Transverse colon (tissue), 4 donors: ENCODE measurements around the gene CHST11. TPM values are rescaled to one million over a fixed set of nuclear protein-coding genes. Genes with fewer than 3 reads are reported as not detected.

Experiments used
- DNase-seq: peaks from one replicate; pipeline ENCODE4 v3.0.0-alpha.2; 2019
- H3K27ac ChIP-seq, 4 donors: fragments of 200-600 bp; sonication (generic); 2 replicates each; pipeline ENCODE4 v1.5.1; 2016 to 2018; ENCODE audit warnings: inconsistent platforms in 4 of 4
- H3K27me3 ChIP-seq: fragments of 200-600 bp; sonication (generic); 2 replicates; pipeline ENCODE4 v1.5.1; 2017; ENCODE audit warnings: inconsistent platforms
- H3K36me3 ChIP-seq, 4 donors: fragments of 200-600 bp; sonication (generic); 2 replicates each; pipeline ENCODE4 v1.5.1; 2017 to 2019; ENCODE audit warnings: inconsistent platforms in 4 of 4
- H3K4me1 ChIP-seq, 4 donors: fragments of 200-600 bp; sonication (generic); 2 replicates each; pipeline ENCODE4 v1.5.1; 2017 to 2020; ENCODE audit warnings: inconsistent platforms in 4 of 4
- H3K4me3 ChIP-seq, 4 donors: fragments of 200-600 bp; sonication (generic); 1 replicate in 1 of 4; 2 replicates in 3 of 4; pipeline versions ENCODE4 v1.5.1 to v1.6.1; 2017 to 2019; ENCODE audit warnings: inconsistent platforms in 4 of 4
- H3K9me3 ChIP-seq, 2 donors: fragments of 200-600 bp; sonication (generic); 2 replicates each; pipeline ENCODE4 v1.5.1; 2017 to 2019; ENCODE audit warnings: inconsistent platforms in 2 of 2
- CTCF ChIP-seq, 5 experiments: fragments of 200-600 bp in 3 of 5; fragments of 450-650 bp in 2 of 5; sonication (generic) in 3 of 5; IDR thresholded peaks; 1 replicate in 2 of 5; 2 replicates in 3 of 5; pipeline ENCODE4 v1.5.1; 2016 to 2017; ENCODE audit warnings: antibody characterized with exemption in 5 of 5, inconsistent platforms in 3 of 5, mild to moderate bottlenecking in 2 of 5, moderate library complexity in 1 of 5
- EP300 ChIP-seq: sonication (generic); formaldehyde crosslinking; IDR thresholded peaks from one replicate; pipeline ENCODE4 v1.6.1; 2017; ENCODE audit warnings: antibody characterized with exemption, low read depth
- POLR2A ChIP-seq: fragments of 450-650 bp; IDR thresholded peaks from one replicate; pipeline ENCODE4 v1.6.1; 2016; ENCODE audit warnings: antibody characterized with exemption, mild to moderate bottlenecking, moderate library complexity
- POLR2AphosphoS5 ChIP-seq, 3 donors: sonication (generic); formaldehyde crosslinking; IDR thresholded peaks; one replicate each; pipeline ENCODE4 v1.6.1; 2016; ENCODE audit warnings: antibody characterized with exemption in 3 of 3
- WGBS, 2 donors: methylation state at CpG; one replicate each; pipeline ENCODE4 v1.1.5; 2018; ENCODE audit warnings: low coverage in 1 of 2; 5-methylcytosine and 5-hydroxymethylcytosine counted together
- in situ Hi-C, 4 donors: fragments of 200-750 bp; cut with MboI; loops; one replicate each; pipeline versions ENCODE4 v1.15.0 to v1.15.1; 2017; ENCODE audit warnings: low sequenced_read_pairs in 3 of 4, low pct_ligation_motif_present in 1 of 4, low pct_unique_long_range_greater_than_20kb in 1 of 4
- intact Hi-C: fragments of 100-400 bp; cut with DNase I; formaldehyde crosslinking; loops from one replicate; pipeline ENCODE4 v1.15.1; 2023; ENCODE audit warnings: low total_unique reads
- total RNA-seq, 4 donors: library from RNA; depleted of rRNA; stranded (reverse); fragments of >200 nt; gene quantifications; one replicate each; pipeline ENCODE4 v1.1.0, GENCODE V29; 2016

CHST11 gene
- total RNA-seq, 4 donors from 2014 or later = 4.2 to 123 (median 31.5) TPM

- H3K9me3 ChIP-seq = no peaks in the 10 kb centered on the region
- peaks cover 0 to 36% (median 2%) of the 10 kb centered on the region in 4 donors for H3K4me1 ChIP-seq
- H3K27me3 ChIP-seq = no peaks in the 10 kb centered on the region
- intact Hi-C loops (no loop called here), in situ Hi-C loops (no loop called here)
- WGBS, 2 donors = 50 to 52% methylated on average over 5 of the region's 5 CpGs
- no peaks in the 10 kb centered on the region for H3K36me3 ChIP-seq
- no peak overlapping the region for H3K27ac ChIP-seq
- H3K4me3 ChIP-seq = no peak overlapping the region
- DNase-seq = no peak
- TF ChIP-seq EP300 (no peak), CTCF (IDR thresholded peaks at IDR 0.05) (no peak), POLR2AphosphoS5 (IDR thresholded peaks at IDR 0.05) (no peak), POLR2A (no peak)
These were observed 10.6 kb downstream of the CHST11 start for GRCh38 chr12:104467346-104467837.

GRCh38 chr12:104468371-104468770 lies 11.6 kb downstream of the CHST11 start:
- Histone ChIP-seq H3K9me3 (no peaks in the 10 kb centered on the region), H3K36me3 (no peaks in the 10 kb centered on the region), H3K27me3 (no peaks in the 10 kb centered on the region), H3K4me3 (no peak overlapping the region), H3K4me1 (peaks cover 0 to 34% (median 2%) of the 10 kb centered on the region in 4 donors), H3K27ac (no peak overlapping the region)
- TF ChIP-seq POLR2AphosphoS5 (IDR thresholded peaks at IDR 0.05) = no peak
- TF ChIP-seq EP300 = no peak
- no peak for TF ChIP-seq POLR2A
- TF ChIP-seq CTCF (IDR thresholded peaks at IDR 0.05) = no peak
- no peak for DNase-seq
- intact Hi-C loops = no loop called here
- WGBS, 2 donors = 94 to 100% methylated on average over 3 to 5 of the region's 5 CpGs
- in situ Hi-C loops = no loop called here

- Histone ChIP-seq H3K27me3 (no peaks in the 10 kb centered on the region), H3K4me1 (peaks cover 0 to 32% (median 2%) of the 10 kb centered on the region in 4 donors), H3K36me3 (no peaks in the 10 kb centered on the region), H3K4me3 (no peak overlapping the region), H3K9me3 (no peaks in the 10 kb centered on the region), H3K27ac (no peak overlapping the region)
- DNase-seq = no peak
- in situ Hi-C loops (no loop called here), intact Hi-C loops (no loop called here)
- 87 to 93% methylated on average over 4 of the region's 4 CpGs for WGBS, 2 donors
- TF ChIP-seq CTCF (IDR thresholded peaks at IDR 0.05) (no peak), EP300 (no peak), POLR2A (no peak), POLR2AphosphoS5 (IDR thresholded peaks at IDR 0.05) (no peak)
These were observed 12.3 kb downstream of the CHST11 start for GRCh38 chr12:104469066-104469465.

- intact Hi-C loops = no loop called here
- no peak overlapping the region for H3K4me3 ChIP-seq
- peaks cover 0 to 27% (median 4%) of the 10 kb centered on the region in 4 donors for H3K4me1 ChIP-seq
- no peaks in the 10 kb centered on the region for H3K36me3 ChIP-seq
- in situ Hi-C loops = no loop called here
- no peak for TF ChIP-seq EP300
- TF ChIP-seq CTCF (IDR thresholded peaks at IDR 0.05) = no peak
- TF ChIP-seq POLR2A = no peak
- TF ChIP-seq POLR2AphosphoS5 (IDR thresholded peaks at IDR 0.05) = no peak
- H3K27me3 ChIP-seq = no peaks in the 10 kb centered on the region
- H3K27ac ChIP-seq = no peak overlapping the region
- WGBS, 2 donors = 100% methylated on average over 1 of the region's 1 CpG; no CpG with 5 or more reads in 1 of the 2 donors
- no peak for DNase-seq
- no peaks in the 10 kb centered on the region for H3K9me3 ChIP-seq
These were observed 12.8 kb downstream of the CHST11 start for GRCh38 chr12:104469523-104469922.
